AG08396 (cell line): ENCODE results near the gene GALE.
"Not testable (repeated sequence)": the region's sequence is repeated elsewhere in the genome, so short reads cannot be mapped to it uniquely, and the experiment has no call there.

Experiments
- DNase-seq: peaks from one replicate; pipeline ENCODE4 v3.0.0; 2012; ENCODE audit warnings: low spot score, mixed read lengths

Gene GALE

GRCh38 chr1:23800400-23801337 lies at the start of gene GALE:
GALE (minus strand) TSS chr1:23800754; CDS start chr1:23799007, 1,747 bp downstream.
- DNase-seq, result peak; percentile 99

GRCh38 chr1:23848673-23849616 lies 48.4 kb upstream of the GALE start:
- DNase-seq, result no peak

GRCh38 chr1:23847482-23848095 lies 47.0 kb upstream of the GALE start:
- DNase-seq, result not testable (repeated sequence)

- DNase-seq, result no peak
Observed at GRCh38 chr1:23845163-23845562, 44.6 kb upstream of the GALE start.

- DNase-seq, result no peak
Observed at GRCh38 chr1:23843644-23844043, 43.1 kb upstream of the GALE start.

GRCh38 chr1:23838401-23838866 lies 37.9 kb upstream of the GALE start:
- DNase-seq, result peak; percentile 79

- DNase-seq, result no peak
Observed at GRCh38 chr1:23837908-23838307, 37.4 kb upstream of the GALE start.

- DNase-seq, result no peak
Observed at GRCh38 chr1:23836037-23836436, 35.5 kb upstream of the GALE start.

- not testable (repeated sequence) for DNase-seq
Observed at GRCh38 chr1:23834156-23834555, 33.6 kb upstream of the GALE start.

- DNase-seq, result no peak
Observed at GRCh38 chr1:23827717-23828116, 27.2 kb upstream of the GALE start.

GRCh38 chr1:23826590-23826989 lies 26.0 kb upstream of the GALE start:
- DNase-seq, result not testable (repeated sequence)

GRCh38 chr1:23825762-23826522 lies 25.4 kb upstream of the GALE start:
- no peak for DNase-seq

GRCh38 chr1:23825076-23825761 lies 24.7 kb upstream of the GALE start, which contains the start of gene HMGCL:
HMGCL (minus strand) TSS chr1:23825429; CDS start chr1:23825415, 14 bp downstream.
- peak; percentile 95 for DNase-seq

- DNase-seq, result no peak
Observed at GRCh38 chr1:23824711-23825075, 24.1 kb upstream of the GALE start.

- no peak for DNase-seq
Observed at GRCh38 chr1:23823767-23824166, 23.2 kb upstream of the GALE start.

- no peak for DNase-seq
Observed at GRCh38 chr1:23817633-23818032, 17.1 kb upstream of the GALE start.

- no peak for DNase-seq
Observed at GRCh38 chr1:23816906-23817305, 16.4 kb upstream of the GALE start.

GRCh38 chr1:23816361-23816760 lies 15.8 kb upstream of the GALE start:
- DNase-seq, result no peak

GRCh38 chr1:23814016-23814415 lies 13.5 kb upstream of the GALE start:
- DNase-seq, result no peak

- DNase-seq, result peak; percentile 50
Observed at GRCh38 chr1:23810818-23811540, 10.4 kb upstream of the GALE start.
